Mesothelial cell of epicardium (in vitro differentiated cells): ENCODE measurements around the gene CREB3L1. TPM values are rescaled to one million over a fixed set of nuclear protein-coding genes. Genes with fewer than 3 reads are reported as not detected.
A peak's percentile ranks its signal among the peaks of the same experiment; 100 is the strongest.

ENCODE experiments used
- DNase-seq, 2 experiments: peaks; one replicate each; pipeline ENCODE4 v3.0.0; 2021; ENCODE audit warnings: low spot score in 2 of 2; ENCODE audit not compliant: unreplicated experiment in 2 of 2
- H3K27ac Mint-ChIP-seq: 2 replicates; pipeline ENCODE4 v1.8.0; 2021; ENCODE audit warnings: mixed read lengths
- H3K27me3 Mint-ChIP-seq: 2 replicates; pipeline ENCODE4 v1.8.0; 2021; ENCODE audit warnings: low read depth, mixed read lengths
- H3K36me3 Mint-ChIP-seq: 2 replicates; pipeline ENCODE4 v1.8.0; 2021; ENCODE audit warnings: mixed read lengths
- H3K4me1 Mint-ChIP-seq: 2 replicates; pipeline ENCODE4 v1.8.0; 2021; ENCODE audit warnings: mixed read lengths
- H3K4me3 Mint-ChIP-seq: 2 replicates; pipeline ENCODE4 v1.8.0; 2021; ENCODE audit warnings: mild to moderate bottlenecking, moderate library complexity, mixed read lengths
- H3K9me3 Mint-ChIP-seq: 2 replicates; pipeline ENCODE4 v1.8.0; 2021; ENCODE audit warnings: mixed read lengths
- CTCF ChIP-seq: fragments of 200-600 bp; sonication (generic); IDR thresholded peaks from one replicate; pipeline ENCODE4 v1.5.0; 2021; ENCODE audit warnings: antibody characterized with exemption; ENCODE audit not compliant: unreplicated experiment
- total RNA-seq: library from RNA; stranded (reverse); gene quantifications from 3 replicates; pipeline ENCODE4 v1.2.1, GENCODE V29; 2021

Gene CREB3L1
- total RNA-seq, 1 donor from 2014 or later = 34.5 TPM

GRCh38 chr11:46272816-46273427 is 4.5 kb upstream of the CREB3L1 start:
- Mint-ChIP-seq H3K4me3 (no peak overlapping the region), H3K27ac (peak overlapping the region; percentile 49), H3K36me3 (no peaks in the 10 kb centered on the region), H3K9me3 (no peaks in the 10 kb centered on the region), H3K4me1 (peaks cover 47% of the 10 kb centered on the region), H3K27me3 (peaks cover 4% of the 10 kb centered on the region)
- no peak for DNase-seq
- no peak for TF ChIP-seq CTCF

GRCh38 chr11:46273511-46274205 is 3.8 kb upstream of the CREB3L1 start:
- Mint-ChIP-seq H3K4me1 (peaks cover 47% of the 10 kb centered on the region), H3K27ac (peak overlapping the region; percentile 34), H3K27me3 (peaks cover 4% of the 10 kb centered on the region), H3K4me3 (no peak overlapping the region), H3K9me3 (no peaks in the 10 kb centered on the region), H3K36me3 (no peaks in the 10 kb centered on the region)
- DNase-seq = no peak
- no peak for TF ChIP-seq CTCF

GRCh38 chr11:46275964-46276641 is 1.4 kb upstream of the CREB3L1 start:
- no peak for TF ChIP-seq CTCF
- H3K4me1 Mint-ChIP-seq = peaks cover 64% of the 10 kb centered on the region
- peaks cover 19% of the 10 kb centered on the region for H3K27me3 Mint-ChIP-seq
- no peaks in the 10 kb centered on the region for H3K36me3 Mint-ChIP-seq
- no peaks in the 10 kb centered on the region for H3K9me3 Mint-ChIP-seq
- no peak for DNase-seq
- H3K4me3 Mint-ChIP-seq = peak overlapping the region; percentile 51
- no peak overlapping the region for H3K27ac Mint-ChIP-seq

- Mint-ChIP-seq H3K9me3 (no peaks in the 10 kb centered on the region), H3K36me3 (no peaks in the 10 kb centered on the region), H3K4me3 (peak overlapping the region; percentile 81), H3K27ac (no peak overlapping the region), H3K27me3 (peaks cover 19% of the 10 kb centered on the region), H3K4me1 (peaks cover 62% of the 10 kb centered on the region)
- TF ChIP-seq CTCF = no peak
- no peak for DNase-seq
These were observed 195 bp upstream of the CREB3L1 start for GRCh38 chr11:46277313-46277621.

- DNase-seq = peak; percentile 58 to 74
- Mint-ChIP-seq H3K4me1 (peaks cover 53% of the 10 kb centered on the region), H3K9me3 (no peaks in the 10 kb centered on the region), H3K36me3 (no peaks in the 10 kb centered on the region), H3K4me3 (peak overlapping the region; percentile 70), H3K27me3 (peaks cover 22% of the 10 kb centered on the region), H3K27ac (peak overlapping the region; percentile 79)
- TF ChIP-seq CTCF = peak; percentile 52
These were observed 1.1 kb downstream of the CREB3L1 start for GRCh38 chr11:46278387-46279125.
